ENCODE results near the gene KRT9. TPM values are rescaled to one million over a fixed set of nuclear protein-coding genes. Genes with fewer than 3 reads are reported as not detected.

Gene KRT9
- total RNA-seq, 1 experiment from 2014 or later = 0.15 TPM

GRCh38 chr17:41536741-41537613 is 34.9 kb downstream of the KRT9 start (continued):
- TF ChIP-seq, protein P1, sequence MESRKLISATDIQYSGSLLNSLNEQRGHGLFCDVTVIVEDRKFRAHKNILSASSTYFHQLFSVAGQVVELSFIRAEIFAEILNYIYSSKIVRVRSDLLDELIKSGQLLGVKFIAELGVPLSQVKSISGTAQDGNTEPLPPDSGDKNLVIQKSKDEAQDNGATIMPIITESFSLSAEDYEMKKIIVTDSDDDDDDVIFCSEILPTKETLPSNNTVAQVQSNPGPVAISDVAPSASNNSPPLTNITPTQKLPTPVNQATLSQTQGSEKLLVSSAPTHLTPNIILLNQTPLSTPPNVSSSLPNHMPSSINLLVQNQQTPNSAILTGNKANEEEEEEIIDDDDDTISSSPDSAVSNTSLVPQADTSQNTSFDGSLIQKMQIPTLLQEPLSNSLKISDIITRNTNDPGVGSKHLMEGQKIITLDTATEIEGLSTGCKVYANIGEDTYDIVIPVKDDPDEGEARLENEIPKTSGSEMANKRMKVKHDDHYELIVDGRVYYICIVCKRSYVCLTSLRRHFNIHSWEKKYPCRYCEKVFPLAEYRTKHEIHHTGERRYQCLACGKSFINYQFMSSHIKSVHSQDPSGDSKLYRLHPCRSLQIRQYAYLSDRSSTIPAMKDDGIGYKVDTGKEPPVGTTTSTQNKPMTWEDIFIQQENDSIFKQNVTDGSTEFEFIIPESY (IDR thresholded peaks at IDR 0.05; ENCODE audit: extremely low read depth, insufficient replicate concordance, low read length) = no peak

DNA sequence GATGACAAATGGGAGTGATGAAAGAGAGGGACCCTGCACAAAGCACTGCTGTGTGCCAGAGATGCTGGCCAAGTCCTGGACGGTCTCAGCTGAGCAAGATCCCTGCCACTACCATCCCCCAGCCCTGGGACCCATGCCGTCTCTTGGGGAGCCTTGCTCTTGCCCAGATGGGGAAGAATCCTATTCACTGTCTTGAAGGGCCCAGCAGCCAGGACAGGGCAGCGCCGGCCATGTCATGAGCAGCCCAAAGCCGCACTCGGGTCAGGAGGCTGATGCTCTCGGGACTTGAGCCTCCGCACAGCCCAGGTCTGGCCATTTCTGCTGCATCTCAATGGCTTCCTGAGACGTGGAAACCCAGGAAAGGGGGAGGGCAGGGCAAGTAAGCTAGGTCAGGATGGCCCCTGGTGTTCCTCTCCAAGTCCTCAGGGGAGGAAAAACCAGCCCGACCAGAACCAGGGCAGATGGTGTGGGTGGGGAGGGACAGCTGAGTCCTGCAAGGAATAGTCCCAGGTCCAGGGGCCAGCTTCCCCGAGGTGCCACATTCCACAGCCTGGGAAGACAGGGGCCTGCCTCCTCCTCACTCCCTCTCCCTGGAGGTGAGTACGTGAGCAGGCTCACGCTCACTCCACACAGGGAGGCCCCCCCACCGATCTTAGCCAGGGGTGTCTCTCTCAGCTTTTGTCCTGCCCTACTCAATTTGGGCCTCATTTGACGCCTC is 35.9 kb downstream of the KRT9 start:
- peak; percentile 41 for ATAC-seq
- Histone ChIP-seq H3K27me3 (ENCODE audit: insufficient read depth, low read length) (no peaks in the 10 kb centered on the region), H3K27ac (ENCODE audit: low read depth, low read length) (peak overlapping the region; percentile 13; the same call in 1 of the 2 replicates), H3K36me3 (ENCODE audit: control insufficient read depth in 1 of 2, insufficient read depth in 2 of 2, low read length in 2 of 2) (no peaks in the 10 kb centered on the region), H3K9me3 (ENCODE audit: control insufficient read depth in 1 of 2, insufficient read depth in 1 of 2, low read depth in 1 of 2, low read length in 2 of 2) (no peaks in the 10 kb centered on the region), H3K4me2 (ENCODE audit: low read length) (peak overlapping the region; percentile 56), H3K9me2 (ENCODE audit: insufficient read depth) (no peaks in the 10 kb centered on the region), H3K79me2 (ENCODE audit: insufficient read depth, low read length) (no peaks in the 10 kb centered on the region), H4K20me1 (ENCODE audit: insufficient read depth) (no peaks in the 10 kb centered on the region), H3K4me3 (replicated peaks in 1 of 2; ENCODE audit: low read depth in 1 of 2, low read length in 2 of 2) (no peak overlapping the region), H3K9ac (ENCODE audit: low read length) (peak overlapping the region; percentile 0; the same call in 1 of the 2 replicates), H2AFZ (ENCODE audit: low read depth, low read length, poor library complexity, severe bottlenecking) (no peak overlapping the region), H3K4me1 (ENCODE audit: control insufficient read depth in 1 of 2, insufficient read depth in 2 of 2, low read length in 2 of 2) (peaks cover 26 to 76% of the 10 kb centered on the region in 2 experiments)
- no TSS peak for BruUV-seq (replicated peaks)
- no peak for DNase-seq (ENCODE audit: low read depth, low spot score)
- TF ChIP-seq RAD21 (IDR thresholded peaks at IDR 0.05; ENCODE audit: low read depth) (no peak), YY1 (IDR thresholded peaks at IDR 0.05; ENCODE audit: extremely low read depth, insufficient replicate concordance, low read depth, low read length) (no peak), EZH2phosphoT487 (IDR thresholded peaks at IDR 0.05; ENCODE audit: borderline replicate concordance) (no peak), SP1 (IDR thresholded peaks at IDR 0.05; ENCODE audit: low read depth) (peak; percentile 62)
- TF ChIP-seq, protein P2, sequence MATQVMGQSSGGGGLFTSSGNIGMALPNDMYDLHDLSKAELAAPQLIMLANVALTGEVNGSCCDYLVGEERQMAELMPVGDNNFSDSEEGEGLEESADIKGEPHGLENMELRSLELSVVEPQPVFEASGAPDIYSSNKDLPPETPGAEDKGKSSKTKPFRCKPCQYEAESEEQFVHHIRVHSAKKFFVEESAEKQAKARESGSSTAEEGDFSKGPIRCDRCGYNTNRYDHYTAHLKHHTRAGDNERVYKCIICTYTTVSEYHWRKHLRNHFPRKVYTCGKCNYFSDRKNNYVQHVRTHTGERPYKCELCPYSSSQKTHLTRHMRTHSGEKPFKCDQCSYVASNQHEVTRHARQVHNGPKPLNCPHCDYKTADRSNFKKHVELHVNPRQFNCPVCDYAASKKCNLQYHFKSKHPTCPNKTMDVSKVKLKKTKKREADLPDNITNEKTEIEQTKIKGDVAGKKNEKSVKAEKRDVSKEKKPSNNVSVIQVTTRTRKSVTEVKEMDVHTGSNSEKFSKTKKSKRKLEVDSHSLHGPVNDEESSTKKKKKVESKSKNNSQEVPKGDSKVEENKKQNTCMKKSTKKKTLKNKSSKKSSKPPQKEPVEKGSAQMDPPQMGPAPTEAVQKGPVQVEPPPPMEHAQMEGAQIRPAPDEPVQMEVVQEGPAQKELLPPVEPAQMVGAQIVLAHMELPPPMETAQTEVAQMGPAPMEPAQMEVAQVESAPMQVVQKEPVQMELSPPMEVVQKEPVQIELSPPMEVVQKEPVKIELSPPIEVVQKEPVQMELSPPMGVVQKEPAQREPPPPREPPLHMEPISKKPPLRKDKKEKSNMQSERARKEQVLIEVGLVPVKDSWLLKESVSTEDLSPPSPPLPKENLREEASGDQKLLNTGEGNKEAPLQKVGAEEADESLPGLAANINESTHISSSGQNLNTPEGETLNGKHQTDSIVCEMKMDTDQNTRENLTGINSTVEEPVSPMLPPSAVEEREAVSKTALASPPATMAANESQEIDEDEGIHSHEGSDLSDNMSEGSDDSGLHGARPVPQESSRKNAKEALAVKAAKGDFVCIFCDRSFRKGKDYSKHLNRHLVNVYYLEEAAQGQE (IDR thresholded peaks at IDR 0.05; ENCODE audit: low read depth) = no peak
- POLR2A ChIA-PET = interaction anchor here (0.8 to 2.3 kb wide), 3 partner anchors 8 to 14 kb away, joined by 4 to 7 read pairs (median 5); partner anchors contain the start of gene KRT19
- RAD21 ChIA-PET (ENCODE audit: low non-redundant PET in 1 of 2, low total read pairs in 2 of 2, uncharacterized antibody in 2 of 2, unreplicated experiment in 2 of 2) = interaction anchor here in 1 of 2 experiments (1.0 kb wide), 1 partner anchor 13 kb away, joined by 3 read pairs; no protein-coding TSS in a partner anchor
- CTCF ChIA-PET = interaction anchor here (1.2 to 4.9 kb wide), 2 partner anchors 13 to 127 kb away, joined by 5 to 39 read pairs; no protein-coding TSS in a partner anchor
- intact Hi-C loops (cut with micrococcal nuclease) = no loop called here
